ENCODE measurements around the gene TTC23L. TPM values are rescaled to one million over a fixed set of nuclear protein-coding genes. Genes with fewer than 3 reads are reported as not detected.
A peak's percentile ranks its signal among the peaks of the same experiment; 100 is the strongest.

The TTC23L gene
- not detected for total RNA-seq
- long read RNA-seq, result 0 reads

GRCh38 chr5:34838785-34839714 lies at the start of gene TTC23L:
Gene TTC23L (plus strand): TSS chr5:34839164. CDS start chr5:34840672, 1,508 bp downstream.
- Histone ChIP-seq H3K27ac (replicated peaks) (peak within 1 kb of the TSS; percentile 21), H3K36me3 (no peaks in the 10 kb centered on the region), H3K9me3 (replicated peaks) (no peaks in the 10 kb centered on the region), H3K4me3 (peak within 1 kb of the TSS; percentile 78), H3K27me3 (ENCODE audit: low read depth) (no peaks in the 10 kb centered on the region), H3K4me1 (peaks cover 13% of the 10 kb centered on the region)
- no peak for TF ChIP-seq CTCF (IDR thresholded peaks at IDR 0.05; ENCODE audit: borderline replicate concordance)
- intact Hi-C loops (cut with micrococcal nuclease), result loop anchor here (10.0 kb wide), 1 partner anchor 184 kb away; the partner anchor contains the start of gene RAI14
- peak; percentile 86 for DNase-seq

- no peak for TF ChIP-seq CTCF (IDR thresholded peaks at IDR 0.05; ENCODE audit: borderline replicate concordance)
- intact Hi-C loops (cut with micrococcal nuclease), result no loop called here
- DNase-seq, result no peak
- H3K27ac ChIP-seq (replicated peaks), result no peak overlapping the region
- peaks cover 22% of the 10 kb centered on the region for H3K4me1 ChIP-seq
- no peaks in the 10 kb centered on the region for H3K36me3 ChIP-seq
- no peaks in the 10 kb centered on the region for H3K27me3 ChIP-seq (ENCODE audit: low read depth)
- peaks cover 19% of the 10 kb centered on the region for H3K9me3 ChIP-seq (replicated peaks)
- no peak overlapping the region for H3K4me3 ChIP-seq
Measured at GRCh38 chr5:34789639-34790038, 49.3 kb upstream of the TTC23L start.

GRCh38 chr5:34790069-34790468 lies 48.9 kb upstream of the TTC23L start:
- Histone ChIP-seq H3K4me1 (peaks cover 22% of the 10 kb centered on the region), H3K36me3 (no peaks in the 10 kb centered on the region), H3K4me3 (no peak overlapping the region), H3K27ac (replicated peaks) (no peak overlapping the region), H3K27me3 (ENCODE audit: low read depth) (no peaks in the 10 kb centered on the region), H3K9me3 (replicated peaks) (peaks cover 19% of the 10 kb centered on the region)
- intact Hi-C loops (cut with micrococcal nuclease), result no loop called here
- DNase-seq, result no peak
- TF ChIP-seq CTCF (IDR thresholded peaks at IDR 0.05; ENCODE audit: borderline replicate concordance), result no peak

GRCh38 chr5:34791761-34792244 lies 47.2 kb upstream of the TTC23L start:
- no peak for TF ChIP-seq CTCF (IDR thresholded peaks at IDR 0.05; ENCODE audit: borderline replicate concordance)
- H3K36me3 ChIP-seq, result peaks cover under 1% of the 10 kb centered on the region
- intact Hi-C loops (cut with micrococcal nuclease), result no loop called here
- peaks cover 22% of the 10 kb centered on the region for H3K4me1 ChIP-seq
- H3K9me3 ChIP-seq (replicated peaks), result peaks cover 7% of the 10 kb centered on the region
- no peak overlapping the region for H3K4me3 ChIP-seq
- no peaks in the 10 kb centered on the region for H3K27me3 ChIP-seq (ENCODE audit: low read depth)
- DNase-seq, result no peak
- no peak overlapping the region for H3K27ac ChIP-seq (replicated peaks)

- no peak overlapping the region for H3K27ac ChIP-seq (replicated peaks)
- H3K4me3 ChIP-seq, result no peak overlapping the region
- TF ChIP-seq CTCF (IDR thresholded peaks at IDR 0.05; ENCODE audit: borderline replicate concordance), result no peak
- H3K9me3 ChIP-seq (replicated peaks), result no peaks in the 10 kb centered on the region
- H3K27me3 ChIP-seq (ENCODE audit: low read depth), result no peaks in the 10 kb centered on the region
- intact Hi-C loops (cut with micrococcal nuclease), result no loop called here
- H3K4me1 ChIP-seq, result no peaks in the 10 kb centered on the region
- DNase-seq, result no peak
- H3K36me3 ChIP-seq, result peaks cover 19% of the 10 kb centered on the region
Measured at GRCh38 chr5:34802834-34803563, 36.0 kb upstream of the TTC23L start.
